GM23248 (cell line): ENCODE measurements around the gene TPM2. TPM values are rescaled to one million over a fixed set of nuclear protein-coding genes. Genes with fewer than 3 reads are reported as not detected.
A peak's percentile ranks its signal among the peaks of the same experiment; 100 is the strongest.

ENCODE experiments used
- DNase-seq: peaks from one replicate; pipeline ENCODE4 v3.0.0-alpha.2; 2015
- H2AFZ ChIP-seq: fragments of 200-600 bp; sonication (generic); 2 replicates; pipeline ENCODE4 v1.6.1; 2016; ENCODE audit warnings: antibody characterized with exemption
- H3F3A ChIP-seq: fragments of 200-600 bp; sonication (generic); 2 replicates; pipeline ENCODE4 v1.6.1; 2016; ENCODE audit warnings: mild to moderate bottlenecking, antibody characterized with exemption, mixed run types; ENCODE audit not compliant: insufficient read depth
- H3K27ac ChIP-seq: fragments of 200-600 bp; sonication (generic); 2 replicates; pipeline ENCODE4 v1.5.1; 2016; ENCODE audit warnings: mild to moderate bottlenecking
- H3K27me3 ChIP-seq: fragments of 200-600 bp; sonication (generic); replicated peaks from 2 replicates; pipeline ENCODE4 v1.6.1; 2016; ENCODE audit warnings: mild to moderate bottlenecking; ENCODE audit not compliant: insufficient read depth
- H3K36me3 ChIP-seq: fragments of 200-600 bp; sonication (generic); 2 replicates; pipeline ENCODE4 v1.6.1; 2016; ENCODE audit warnings: low read depth, mild to moderate bottlenecking
- H3K4me1 ChIP-seq: fragments of 200-600 bp; sonication (generic); 2 replicates; pipeline ENCODE4 v1.6.1; 2016; ENCODE audit warnings: mild to moderate bottlenecking; ENCODE audit not compliant: insufficient read depth
- H3K4me2 ChIP-seq: fragments of 200-600 bp; sonication (generic); one replicate; pipeline ENCODE4 v1.6.1; 2016; ENCODE audit warnings: mild to moderate bottlenecking; ENCODE audit not compliant: unreplicated experiment
- H3K4me3 ChIP-seq: fragments of 200-600 bp; sonication (generic); 2 replicates; pipeline ENCODE4 v1.5.1; 2016; ENCODE audit warnings: mild to moderate bottlenecking
- H3K79me2 ChIP-seq: fragments of 200-600 bp; sonication (generic); 2 replicates; pipeline ENCODE4 v1.6.1; 2016; ENCODE audit warnings: mild to moderate bottlenecking; ENCODE audit not compliant: insufficient read depth
- H3K9ac ChIP-seq: fragments of 200-600 bp; sonication (generic); 2 replicates; pipeline ENCODE4 v1.6.1; 2016; ENCODE audit warnings: mild to moderate bottlenecking
- H3K9me2 ChIP-seq: fragments of 200-600 bp; sonication (generic); 2 replicates; pipeline ENCODE4 v1.6.1; 2016; ENCODE audit warnings: mixed run types, mild to moderate bottlenecking, moderate library complexity; ENCODE audit not compliant: insufficient read depth
- H3K9me3 ChIP-seq: fragments of 200-600 bp; sonication (generic); one replicate; pipeline ENCODE4 v1.6.1; 2017; ENCODE audit warnings: low read depth
- H4K20me1 ChIP-seq: fragments of 200-600 bp; sonication (generic); 2 replicates; pipeline ENCODE4 v1.6.0; 2016; ENCODE audit not compliant: insufficient read depth
- EZH2 ChIP-seq: fragments of 200-600 bp; sonication (generic); IDR thresholded peaks from 2 replicates; pipeline ENCODE4 v1.6.1; 2018; ENCODE audit warnings: antibody characterized with exemption, mild to moderate bottlenecking; ENCODE audit not compliant: insufficient read depth, poor library complexity, severe bottlenecking
- EZH2phosphoT487 ChIP-seq: fragments of 200-600 bp; sonication (generic); IDR thresholded peaks from 2 replicates; pipeline ENCODE4 v1.6.1; 2018; ENCODE audit warnings: antibody characterized with exemption, moderate library complexity, mild to moderate bottlenecking, low read depth; ENCODE audit not compliant: insufficient read depth
- WGBS, 2 experiments: methylation state at CpG; one replicate each; pipeline ENCODE4 v1.1.6; 2015 to 2017; ENCODE audit warnings: low lambda C conversion rate in 2 of 2, low coverage in 1 of 2; ENCODE audit errors: missing lambda C conversion rate in 2 of 2; 5-methylcytosine and 5-hydroxymethylcytosine counted together
- in situ Hi-C: fragments of 300-500 bp; cut with MboI; formaldehyde crosslinking; loops from 2 replicates; pipeline ENCODE4 v1.15.0; 2020
- polyA plus RNA-seq: library from polyadenylated mRNA; unstranded; fragments of >200 nt; fragmentation: Nextera tagmentation; extraction: Ambion mirVana; gene quantifications from 2 replicates; pipeline ENCODE4 v1.2.1, GENCODE V29; 2016
- total RNA-seq: library from RNA; depleted of rRNA; stranded (reverse); fragments of >200 nt; shearing (Covaris generic); gene quantifications from 2 replicates; pipeline ENCODE4 v1.2.3, GENCODE V29; 2014

TPM2 gene
- total and polyA plus RNA-seq, 2 experiments from 2014 or later = 1,625 to 3,527 TPM

DNA sequence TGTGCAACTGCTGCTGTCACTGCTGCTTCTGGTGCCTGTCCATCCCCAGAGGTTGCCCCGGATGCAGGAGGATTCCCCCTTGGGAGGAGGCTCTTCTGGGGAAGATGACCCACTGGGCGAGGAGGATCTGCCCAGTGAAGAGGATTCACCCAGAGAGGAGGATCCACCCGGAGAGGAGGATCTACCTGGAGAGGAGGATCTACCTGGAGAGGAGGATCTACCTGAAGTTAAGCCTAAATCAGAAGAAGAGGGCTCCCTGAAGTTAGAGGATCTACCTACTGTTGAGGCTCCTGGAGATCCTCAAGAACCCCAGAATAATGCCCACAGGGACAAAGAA lies 15.7 kb downstream of the TPM2 start:
- no peaks in the 10 kb centered on the region for H3K9me3 ChIP-seq
- no peaks in the 10 kb centered on the region for H3K9me2 ChIP-seq
- H3K27ac ChIP-seq = no peak overlapping the region
- peaks cover 24% of the 10 kb centered on the region; the same call in 1 of the 2 replicates for H3F3A ChIP-seq
- H3K9ac ChIP-seq = no peak overlapping the region
- H3K4me3 ChIP-seq = no peak overlapping the region
- no peaks in the 10 kb centered on the region for H3K36me3 ChIP-seq
- H3K4me2 ChIP-seq = peak overlapping the region; percentile 42
- H3K4me1 ChIP-seq = 0 out of 2 replicates have a peak, but pooled peaks cover 3% of the 10 kb centered on the region
- WGBS, 2 experiments = 63 to 71% methylated on average over 3 of the region's 3 CpGs
- no peak overlapping the region for H2AFZ ChIP-seq
- no peak for TF ChIP-seq EZH2
- TF ChIP-seq EZH2phosphoT487 = no peak
- H3K79me2 ChIP-seq = no peaks in the 10 kb centered on the region
- DNase-seq = no peak
- H4K20me1 ChIP-seq = no peaks in the 10 kb centered on the region
- no peaks in the 10 kb centered on the region for H3K27me3 ChIP-seq
- in situ Hi-C loops = no loop called here

DNA sequence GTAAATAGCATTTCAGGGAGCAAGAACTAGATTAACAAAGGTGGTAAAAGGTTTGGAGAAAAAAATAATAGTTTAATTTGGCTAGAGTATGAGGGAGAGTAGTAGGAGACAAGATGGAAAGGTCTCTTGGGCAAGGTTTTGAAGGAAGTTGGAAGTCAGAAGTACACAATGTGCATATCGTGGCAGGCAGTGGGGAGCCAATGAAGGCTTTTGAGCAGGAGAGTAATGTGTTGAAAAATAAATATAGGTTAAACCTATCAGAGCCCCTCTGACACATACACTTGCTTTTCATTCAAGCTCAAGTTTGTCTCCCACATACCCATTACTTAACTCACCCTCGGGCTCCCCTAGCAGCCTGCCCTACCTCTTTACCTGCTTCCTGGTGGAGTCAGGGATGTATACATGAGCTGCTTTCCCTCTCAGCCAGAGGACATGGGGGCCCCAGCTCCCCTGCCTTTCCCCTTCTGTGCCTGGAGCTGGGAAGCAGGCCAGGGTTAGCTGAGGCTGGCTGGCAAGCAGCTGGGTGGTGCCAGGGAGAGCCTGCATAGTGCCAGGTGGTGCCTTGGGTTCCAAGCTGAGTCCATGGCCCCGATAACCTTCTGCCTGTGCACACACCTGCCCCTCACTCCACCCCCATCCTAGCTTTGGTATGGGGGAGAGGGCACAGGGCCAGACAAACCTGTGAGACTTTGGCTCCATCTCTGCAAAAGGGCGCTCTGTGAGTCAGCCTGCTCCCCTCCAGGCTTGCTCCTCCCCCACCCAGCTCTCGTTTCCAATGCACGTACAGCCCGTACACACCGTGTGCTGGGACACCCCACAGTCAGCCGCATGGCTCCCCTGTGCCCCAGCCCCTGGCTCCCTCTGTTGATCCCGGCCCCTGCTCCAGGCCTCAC lies 16.3 kb downstream of the TPM2 start, which contains the start of gene CA9:
TSS of gene CA9 (plus strand) at position 797 of the 893 bp plus-strand sequence. CDS start at position 829, 32 bp downstream.
- Histone ChIP-seq H3K27ac (no peak within 1 kb of the TSS), H3K79me2 (no peaks in the 10 kb centered on the region), H3K4me3 (no peak within 1 kb of the TSS), H3K4me2 (peak within 1 kb of the TSS; percentile 42), H2AFZ (no peak within 1 kb of the TSS), H3K9me3 (no peaks in the 10 kb centered on the region), H3K27me3 (no peaks in the 10 kb centered on the region), H3K36me3 (no peaks in the 10 kb centered on the region), H3K9me2 (no peaks in the 10 kb centered on the region), H3K4me1 (0 out of 2 replicates have a peak, but pooled peaks cover 3% of the 10 kb centered on the region), H3K9ac (no peak within 1 kb of the TSS), H3F3A (peaks cover 18% of the 10 kb centered on the region; the same call in 1 of the 2 replicates), H4K20me1 (no peaks in the 10 kb centered on the region)
- TF ChIP-seq EZH2 = no peak
- TF ChIP-seq EZH2phosphoT487 = no peak
- WGBS, 2 experiments = 28 to 33% methylated on average over 10 of the region's 10 CpGs
- DNase-seq = no peak
- in situ Hi-C loops = no loop called here

DNA sequence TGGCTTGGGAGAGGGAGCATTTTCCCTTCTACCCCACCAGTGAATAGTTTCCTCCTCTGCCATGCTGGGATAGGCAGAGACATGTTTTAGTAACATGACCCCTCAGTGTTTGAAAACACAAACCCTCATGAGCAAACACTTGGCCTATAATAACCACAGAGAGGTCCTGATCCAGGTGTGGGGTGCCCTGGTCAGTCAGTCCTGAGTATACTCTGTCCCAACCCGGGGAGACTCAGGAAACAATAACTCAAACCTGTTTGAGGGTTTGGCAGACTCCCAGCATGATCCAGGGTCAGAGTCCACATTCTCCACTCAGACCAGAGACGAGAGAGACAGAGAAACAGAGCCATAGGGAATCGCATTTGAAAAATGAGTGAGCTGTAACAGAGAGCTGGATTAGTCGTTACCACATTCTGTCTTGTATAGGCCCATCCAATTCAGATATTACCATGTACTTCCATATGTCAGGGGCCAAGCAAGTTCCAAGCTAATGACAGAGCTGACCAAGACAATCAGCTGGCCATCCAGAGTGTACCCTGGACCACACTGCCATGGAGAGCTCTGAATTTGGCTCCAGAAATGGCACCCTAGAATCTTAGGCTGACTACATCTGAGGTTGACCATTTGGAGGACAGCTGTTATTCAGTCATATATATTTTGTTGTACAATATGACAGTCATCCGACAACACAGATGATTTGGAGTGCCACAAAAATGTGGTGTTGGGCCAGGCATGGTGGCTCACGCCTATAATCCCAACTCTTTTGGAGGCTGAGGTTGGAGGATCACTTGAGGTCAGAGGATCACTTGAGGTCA lies 20.2 kb downstream of the TPM2 start:
- Histone ChIP-seq H3K4me2 (no peak overlapping the region), H3K27me3 (no peaks in the 10 kb centered on the region), H4K20me1 (no peaks in the 10 kb centered on the region), H3K9ac (no peak overlapping the region), H3K4me1 (0 out of 2 replicates have a peak, but pooled peaks cover 3% of the 10 kb centered on the region), H3K79me2 (no peaks in the 10 kb centered on the region), H3K9me3 (no peaks in the 10 kb centered on the region), H3K27ac (no peak overlapping the region), H3K36me3 (no peaks in the 10 kb centered on the region), H2AFZ (no peak overlapping the region), H3K4me3 (no peak overlapping the region), H3F3A (0 out of 2 replicates have a peak, but pooled peaks cover 8% of the 10 kb centered on the region), H3K9me2 (no peaks in the 10 kb centered on the region)
- DNase-seq = no peak
- TF ChIP-seq EZH2phosphoT487 = no peak
- in situ Hi-C loops = no loop called here
- WGBS, 2 experiments = 38 to 52% methylated on average over 6 of the region's 6 CpGs

DNA sequence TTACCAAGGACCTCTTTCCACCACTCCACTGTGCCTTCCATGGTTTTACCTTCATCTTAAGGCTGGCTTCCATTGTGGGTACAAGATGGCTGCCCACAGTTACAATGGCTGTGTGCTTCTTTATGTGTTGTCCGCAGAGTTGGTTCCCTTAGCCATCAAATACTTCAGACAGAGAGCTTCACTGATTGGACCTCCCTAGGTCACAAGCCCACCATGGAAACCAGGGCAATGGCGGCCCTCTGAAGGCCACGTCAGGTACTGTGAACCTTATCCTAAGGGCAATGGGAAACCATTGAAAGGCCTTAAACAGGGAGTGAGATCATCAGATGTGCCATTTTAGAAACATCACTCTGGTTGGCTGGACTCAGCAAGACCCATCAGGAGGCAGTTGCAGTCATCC lies 21.8 kb downstream of the TPM2 start:
- H2AFZ ChIP-seq = no peak overlapping the region
- H3K36me3 ChIP-seq = no peaks in the 10 kb centered on the region
- no peak overlapping the region for H3K4me2 ChIP-seq
- no peaks in the 10 kb centered on the region for H3K79me2 ChIP-seq
- no peaks in the 10 kb centered on the region for H4K20me1 ChIP-seq
- no peak for DNase-seq
- in situ Hi-C loops = no loop called here
- no peaks in the 10 kb centered on the region for H3K9me3 ChIP-seq
- H3K4me3 ChIP-seq = no peak overlapping the region
- H3K4me1 ChIP-seq = no peaks in the 10 kb centered on the region
- no peaks in the 10 kb centered on the region for H3K9me2 ChIP-seq
- H3F3A ChIP-seq = peaks cover 14% of the 10 kb centered on the region; the same call in 1 of the 2 replicates
- WGBS, 2 experiments = 68 to 79% methylated on average over 3 of the region's 3 CpGs
- H3K27ac ChIP-seq = no peak overlapping the region
- TF ChIP-seq EZH2phosphoT487 (no peak), EZH2 (no peak)
- no peak overlapping the region for H3K9ac ChIP-seq
- no peaks in the 10 kb centered on the region for H3K27me3 ChIP-seq
